NAMALWA (cell line): ENCODE measurements around the gene PTPRN2.
"Not testable (repeated sequence)": the region's sequence is repeated elsewhere in the genome, so short reads cannot be mapped to it uniquely, and the experiment has no call there.

Experiments
- DNase-seq: peaks from one replicate; pipeline ENCODE4 v3.0.0-alpha.2; 2015; ENCODE audit warnings: low spot score

Gene PTPRN2

DNA sequence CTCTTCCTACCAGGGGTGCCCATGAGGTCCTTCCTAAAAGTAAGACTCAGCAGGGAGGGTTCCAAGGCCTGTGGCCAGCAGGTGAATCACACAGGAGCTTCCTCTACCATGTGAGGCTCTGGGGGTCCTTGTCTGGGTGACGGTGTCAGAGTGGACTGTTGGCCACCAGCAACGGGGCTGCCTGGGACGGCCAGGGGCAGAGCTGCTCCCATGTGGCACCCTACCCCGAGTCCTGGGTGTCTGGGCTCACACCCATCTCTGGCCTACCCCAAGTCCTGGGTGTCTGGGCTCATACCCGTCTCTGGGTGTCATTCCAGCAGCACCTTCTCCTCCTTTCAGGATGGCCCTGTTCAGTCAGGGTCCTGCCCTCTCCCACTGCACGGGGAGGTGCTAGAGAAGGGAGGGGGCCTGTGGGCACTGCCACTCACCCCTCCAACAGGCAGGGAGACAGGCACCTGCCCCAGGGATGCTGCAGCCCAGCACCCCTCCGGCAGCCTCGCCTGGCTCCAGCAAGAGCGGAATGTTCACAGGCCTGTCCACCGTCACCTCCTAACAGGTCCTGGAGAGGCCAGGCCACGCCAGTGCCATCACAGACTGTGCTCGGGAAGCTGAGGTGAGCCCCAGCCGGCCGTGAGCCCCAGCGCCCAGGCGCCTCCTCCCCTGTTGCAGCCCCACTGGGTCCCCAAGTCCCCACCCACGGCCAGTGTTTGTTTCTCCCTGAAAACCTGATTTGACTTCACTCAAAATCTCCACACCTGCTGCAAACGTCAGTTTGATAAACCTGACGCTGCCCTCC lies 143.7 kb downstream of the PTPRN2 start:
- no peak for DNase-seq

DNA sequence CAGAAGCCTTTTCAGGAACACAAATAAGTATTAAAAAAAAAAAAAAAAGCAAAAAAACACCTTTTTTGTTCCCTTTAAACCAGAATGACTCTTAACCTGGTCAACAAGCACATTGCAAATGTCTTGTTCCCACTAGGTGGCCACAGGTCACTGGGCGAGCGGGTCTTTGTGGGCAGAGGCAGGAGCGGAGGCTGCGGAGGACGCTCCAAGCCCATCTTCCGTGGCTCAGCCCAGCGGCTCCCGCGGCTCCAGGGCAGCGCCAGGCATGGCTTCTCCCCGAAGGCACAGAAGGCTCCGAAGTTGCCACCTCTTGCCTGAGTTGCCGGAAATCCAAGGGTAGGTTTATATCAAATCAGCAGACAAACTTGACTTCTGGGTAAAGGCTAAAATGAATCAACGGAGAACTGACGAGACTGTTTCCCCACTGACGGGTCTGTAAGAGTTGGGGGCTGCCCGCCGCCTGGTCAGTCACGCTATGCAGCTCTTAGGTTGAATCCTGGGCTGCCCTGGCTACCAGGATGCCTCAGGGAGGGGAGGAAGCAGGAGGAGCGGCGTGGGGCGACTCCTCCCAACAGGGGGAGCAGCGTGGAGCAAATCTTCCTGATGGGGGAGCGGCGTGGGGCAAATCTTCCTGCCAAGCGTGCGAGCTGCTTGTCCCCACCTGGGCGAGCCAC lies 144.5 kb downstream of the PTPRN2 start:
- DNase-seq: no peak

DNA sequence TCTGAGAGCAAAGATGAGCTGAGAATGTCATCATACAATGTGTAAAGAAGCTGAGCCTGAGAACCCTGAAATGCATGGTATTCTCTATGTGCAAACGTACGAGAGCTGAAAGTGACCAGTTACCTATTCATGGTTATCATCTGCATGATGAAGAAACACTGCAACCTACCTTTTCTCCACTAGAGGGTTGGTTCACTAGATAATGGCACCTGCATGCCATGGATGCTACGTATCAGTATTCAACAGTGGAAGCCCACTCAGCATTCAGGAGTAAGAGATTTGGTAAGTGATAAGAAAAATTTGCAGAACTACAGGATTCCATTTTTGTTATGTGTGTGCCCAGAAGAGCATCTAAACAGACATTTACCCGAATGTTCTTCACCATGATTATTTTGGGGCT lies 145.4 kb downstream of the PTPRN2 start:
- DNase-seq: peak; percentile 52

DNA sequence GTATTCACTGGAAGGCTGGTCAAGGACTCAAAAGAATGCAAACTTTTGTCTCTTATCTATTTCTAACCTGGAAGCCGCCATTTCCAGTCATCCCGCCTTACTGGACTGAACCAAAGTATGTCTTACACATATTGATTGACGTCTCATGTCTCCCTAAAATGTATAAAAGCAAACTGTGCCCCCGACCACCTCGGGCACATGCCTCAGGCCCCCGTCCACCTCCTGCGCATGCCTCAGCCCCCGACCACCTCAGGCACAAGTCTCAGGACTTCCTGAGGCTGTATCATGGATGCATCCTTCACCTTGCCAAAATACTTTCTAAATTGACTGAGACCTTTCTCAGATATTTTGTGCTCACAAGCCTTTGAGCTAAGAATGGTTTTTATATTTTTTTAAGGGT lies 148.6 kb downstream of the PTPRN2 start:
- DNase-seq: no peak

DNA sequence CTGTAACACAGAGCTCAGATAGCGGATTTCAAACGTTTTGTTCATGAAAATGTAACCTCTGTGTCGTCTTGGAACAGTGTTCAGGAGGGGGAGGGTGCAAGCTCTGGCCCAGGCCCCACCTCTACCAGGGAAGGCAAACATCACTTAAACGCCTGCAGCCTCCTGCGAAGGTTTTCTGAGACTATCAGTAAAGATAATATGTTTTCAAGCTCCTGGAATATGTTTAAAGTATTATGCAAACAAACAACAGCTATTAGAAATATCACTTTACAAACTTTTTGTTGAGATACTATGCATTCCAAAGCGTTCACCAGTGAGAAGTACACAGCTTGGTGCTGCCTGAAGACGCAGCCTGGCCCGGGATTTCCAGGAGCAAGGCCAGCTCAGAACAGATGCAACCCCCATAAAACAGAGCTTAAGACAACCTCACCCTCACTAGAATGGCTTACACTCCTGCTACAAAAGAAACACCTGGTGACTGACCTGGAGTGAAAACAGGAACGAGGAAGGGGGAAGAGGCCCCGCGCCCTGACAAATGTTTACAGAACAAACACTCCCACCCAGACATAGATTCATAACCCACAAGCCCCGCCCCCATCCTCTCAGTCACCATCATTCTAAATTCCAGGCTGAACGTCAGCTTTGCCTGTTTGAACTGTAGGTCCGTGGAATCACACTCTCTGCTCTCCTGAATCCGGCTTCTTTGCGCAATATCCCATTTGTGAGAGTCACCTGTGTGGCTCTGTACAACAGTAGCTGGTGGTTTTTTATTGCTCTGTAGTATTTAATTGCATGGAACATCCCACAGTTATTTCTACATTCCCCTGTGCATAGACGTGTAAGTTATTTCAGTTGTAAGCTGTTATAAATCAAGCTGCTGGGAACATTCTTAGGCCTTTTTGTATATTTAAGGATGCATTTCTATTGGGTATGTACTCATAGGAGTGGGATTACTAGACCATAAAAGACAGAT lies 155.0 kb downstream of the PTPRN2 start:
- DNase-seq: no peak

DNA sequence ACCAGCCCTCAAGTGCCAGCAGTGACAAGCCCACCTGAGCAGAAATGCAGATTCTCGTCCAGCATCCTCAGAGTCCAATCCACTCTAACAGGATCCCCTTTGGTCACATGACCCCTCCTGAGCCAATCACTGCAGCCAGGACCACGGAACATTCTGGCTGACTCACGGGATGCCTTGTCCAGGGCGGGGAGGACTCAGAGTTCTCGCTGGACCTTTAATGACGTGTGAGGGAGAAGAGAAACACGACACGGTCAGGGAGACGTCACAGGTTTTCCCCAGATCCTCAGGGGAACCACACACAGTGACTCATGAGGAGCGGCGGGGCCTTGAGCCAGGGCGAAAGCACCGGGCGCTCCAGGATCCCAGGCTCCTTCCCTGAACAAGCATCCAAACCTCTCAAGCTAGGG lies 155.7 kb downstream of the PTPRN2 start:
- no peak for DNase-seq

DNA sequence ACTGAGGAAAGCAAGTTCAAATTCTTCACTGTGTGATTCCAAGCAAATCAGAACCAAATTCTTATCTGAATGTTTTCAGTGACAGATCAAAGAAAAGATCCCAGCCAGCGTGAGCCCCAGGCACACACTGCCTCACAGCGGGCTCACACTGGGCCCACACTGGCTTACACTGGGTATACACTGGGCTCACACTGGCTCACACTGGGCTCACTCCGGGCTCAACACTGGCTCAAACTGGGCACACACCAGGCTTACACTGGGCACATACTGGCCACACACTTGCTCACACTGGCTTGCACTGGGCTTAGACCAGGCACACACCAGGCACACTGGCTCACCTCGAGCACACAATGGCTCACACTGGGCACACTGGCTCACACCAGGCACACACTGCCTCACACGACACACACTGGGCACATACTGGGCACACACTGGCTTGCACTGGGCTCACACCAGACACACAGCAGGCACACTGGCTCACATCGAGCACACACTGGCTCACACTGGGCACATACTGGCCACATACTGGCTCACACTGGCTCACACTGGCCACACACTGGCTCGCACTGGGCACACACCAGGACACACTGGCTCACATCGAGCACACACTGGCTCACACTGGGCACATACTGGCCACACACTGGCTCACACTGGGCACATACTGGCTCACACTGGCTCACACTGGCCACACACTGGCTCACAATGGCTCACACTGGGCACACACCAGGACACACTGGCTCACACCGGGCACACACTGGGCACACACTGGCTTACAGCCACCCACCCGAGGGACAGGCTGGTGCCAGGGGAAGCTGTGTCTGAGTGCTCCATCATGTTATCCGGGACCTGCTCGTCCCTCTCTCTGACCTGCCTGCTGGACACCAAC lies 156.3 kb downstream of the PTPRN2 start:
- no peak for DNase-seq

DNA sequence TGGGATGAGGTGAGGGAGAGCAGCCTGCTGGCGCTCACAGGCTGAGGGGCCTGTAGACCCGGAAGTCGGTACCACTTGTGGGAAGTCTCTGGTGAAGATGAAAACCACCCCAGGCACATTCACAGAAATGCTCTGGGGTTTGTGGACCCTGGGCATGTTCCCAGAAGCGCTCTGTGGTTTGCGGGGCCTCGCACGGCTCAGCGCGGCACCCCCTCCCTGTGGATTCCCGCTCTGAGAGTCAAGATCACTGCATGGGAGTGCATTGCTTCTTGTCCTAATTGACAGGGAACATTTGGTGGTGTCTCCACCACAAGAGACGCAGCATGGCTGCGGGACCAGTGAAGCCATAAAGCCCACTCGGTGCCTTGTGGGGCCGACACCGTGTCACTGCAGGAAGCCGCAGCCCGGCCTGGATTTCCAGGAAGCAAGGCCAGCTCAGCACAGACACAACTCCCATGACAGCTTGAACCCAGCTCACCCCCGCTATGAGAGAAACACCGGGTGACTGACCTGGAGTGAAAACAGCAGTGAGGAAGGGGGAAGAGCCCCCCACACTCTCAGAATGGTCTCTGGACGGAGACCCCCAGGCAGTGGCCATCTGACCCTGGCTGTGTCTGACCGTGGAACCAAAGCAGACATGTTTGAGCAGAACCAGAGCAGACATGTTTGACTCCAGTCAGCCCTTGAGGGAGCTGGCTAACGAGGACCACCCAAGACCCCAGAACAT lies 157.2 kb downstream of the PTPRN2 start:
- no peak for DNase-seq

DNA sequence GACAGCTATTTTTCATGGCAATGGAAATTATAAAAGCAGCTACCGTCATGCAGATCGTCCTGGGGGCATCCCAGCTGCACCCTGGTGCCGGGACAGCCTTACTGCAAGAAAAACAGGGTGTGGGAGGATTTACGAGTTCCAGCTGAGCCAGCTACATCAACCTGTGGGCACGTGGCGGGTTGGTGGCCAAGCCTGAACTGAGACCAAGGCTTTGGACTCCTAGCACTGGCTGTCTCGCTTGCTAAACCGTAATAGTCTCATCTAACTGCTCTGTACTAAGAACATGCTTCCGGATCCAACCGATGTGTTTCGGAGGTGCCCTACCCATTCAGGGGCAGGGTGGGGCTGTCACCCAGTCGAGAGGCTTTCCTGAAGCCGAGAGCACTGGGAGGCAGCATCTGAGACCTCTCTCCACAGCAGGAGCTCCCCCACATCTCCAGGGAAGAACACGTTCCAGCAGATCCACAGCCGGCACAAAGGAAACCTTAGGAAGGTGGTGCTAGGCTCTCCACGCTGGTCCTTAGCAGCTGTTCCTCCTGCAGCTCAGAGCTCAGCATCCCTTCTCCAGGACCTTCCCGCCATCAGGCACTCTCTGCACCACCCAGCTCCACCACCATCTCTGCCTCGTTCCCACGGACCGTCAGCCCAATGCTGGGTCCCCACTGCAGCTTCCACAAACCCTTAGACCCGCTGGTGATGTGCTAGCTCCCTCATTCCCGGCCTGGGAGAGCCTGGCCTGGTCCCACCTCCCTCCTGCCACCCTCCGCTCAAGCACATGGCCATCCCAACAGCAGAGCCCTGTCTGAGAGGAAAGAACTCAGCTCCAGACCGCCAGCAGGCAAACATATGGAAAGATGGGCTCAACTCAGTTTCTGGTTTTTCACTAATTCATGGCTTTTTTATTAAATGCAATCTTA lies 158.5 kb downstream of the PTPRN2 start:
- DNase-seq: no peak

DNA sequence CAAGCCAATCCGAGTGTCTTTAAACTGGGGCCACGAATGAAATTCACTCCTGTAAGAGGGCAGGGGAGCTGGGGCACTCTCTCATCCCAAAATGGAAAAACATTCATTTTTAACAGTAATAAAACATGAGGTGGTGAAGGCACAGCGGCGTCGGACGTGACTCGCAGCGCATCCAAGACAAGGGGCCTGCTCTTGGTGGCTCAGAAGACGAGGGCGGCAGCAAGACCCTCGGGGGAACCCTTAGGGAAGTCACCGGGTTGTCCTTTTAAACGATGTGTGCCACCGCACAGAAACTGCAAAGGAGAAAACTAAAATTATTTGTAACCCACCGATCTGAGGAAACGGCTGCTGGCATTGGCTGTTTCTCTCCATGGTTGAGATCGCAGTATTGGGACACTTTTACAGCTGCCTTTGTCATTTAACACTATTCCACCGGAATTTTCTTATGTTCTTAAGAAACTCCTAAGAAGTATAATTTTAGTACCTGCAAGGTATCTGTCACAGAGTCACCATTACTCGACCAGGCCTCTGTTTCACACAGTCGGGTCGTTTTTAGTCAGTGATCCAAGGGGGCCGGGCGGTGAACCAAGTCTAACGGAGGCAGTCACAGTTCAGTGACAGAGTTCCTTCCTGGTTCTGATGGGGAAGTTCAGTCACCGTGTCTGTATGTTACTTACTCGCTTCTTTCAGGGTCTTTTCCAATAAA lies 159.3 kb downstream of the PTPRN2 start:
- DNase-seq: no peak

DNA sequence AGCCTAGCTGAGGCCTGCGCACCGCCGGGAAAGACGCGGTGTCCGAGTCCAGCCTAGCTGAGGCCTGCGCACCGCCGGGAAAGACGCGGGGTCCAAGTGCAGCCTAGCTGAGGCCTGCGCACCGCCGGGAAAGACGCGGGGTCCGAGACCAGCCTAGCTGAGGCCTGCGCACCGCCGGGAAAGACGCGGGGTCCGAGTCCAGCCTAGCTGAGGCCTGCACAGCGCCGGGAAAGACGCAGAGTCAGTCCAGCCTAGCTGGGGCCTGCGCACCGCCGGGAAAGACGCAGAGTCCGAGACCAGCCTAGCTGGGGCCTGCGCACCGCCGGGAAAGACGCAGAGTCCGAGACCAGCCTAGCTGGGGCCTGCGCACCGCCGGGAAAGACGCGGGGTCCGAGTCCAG lies 161.9 kb downstream of the PTPRN2 start:
- not testable (repeated sequence) for DNase-seq

DNA sequence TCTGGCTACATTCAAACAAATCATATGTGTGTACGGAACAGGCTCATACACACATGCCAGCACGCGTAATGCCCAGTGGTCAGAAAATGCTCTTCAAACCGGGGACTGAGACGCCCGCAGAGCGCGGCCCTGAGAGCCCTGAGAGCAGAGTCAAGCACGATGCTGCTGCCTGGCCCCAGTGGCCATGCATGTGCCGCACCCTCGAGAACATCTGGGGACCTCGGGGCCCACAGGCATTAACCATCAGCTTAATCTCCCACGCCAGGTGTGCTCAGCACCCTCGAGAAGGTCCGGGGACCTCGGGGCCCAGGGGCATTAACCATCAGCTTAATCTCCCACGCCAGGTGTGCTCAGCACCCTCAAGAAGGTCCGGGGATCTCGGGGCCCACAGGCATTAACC lies 163.1 kb downstream of the PTPRN2 start:
- DNase-seq: no peak

DNA sequence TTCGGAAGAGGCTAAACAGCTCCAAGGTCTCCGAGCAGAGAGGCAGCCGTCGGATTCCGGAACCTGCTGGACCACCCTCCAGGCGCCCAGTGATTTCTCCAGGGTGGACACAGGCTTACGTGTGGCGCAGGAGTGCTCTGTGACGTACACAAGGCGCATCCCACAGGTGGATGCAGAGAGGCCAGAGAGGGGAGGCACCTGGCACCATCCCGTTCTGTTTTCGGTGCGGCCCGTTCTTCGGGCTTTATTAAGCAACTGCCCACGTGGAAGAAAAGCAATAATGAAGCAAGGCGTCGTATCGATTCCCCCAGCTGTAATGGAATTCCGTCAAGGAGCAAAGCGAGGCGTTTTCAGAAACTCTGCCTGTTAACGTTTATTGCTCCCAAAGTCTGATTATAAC lies 163.6 kb downstream of the PTPRN2 start:
- no peak for DNase-seq

DNA sequence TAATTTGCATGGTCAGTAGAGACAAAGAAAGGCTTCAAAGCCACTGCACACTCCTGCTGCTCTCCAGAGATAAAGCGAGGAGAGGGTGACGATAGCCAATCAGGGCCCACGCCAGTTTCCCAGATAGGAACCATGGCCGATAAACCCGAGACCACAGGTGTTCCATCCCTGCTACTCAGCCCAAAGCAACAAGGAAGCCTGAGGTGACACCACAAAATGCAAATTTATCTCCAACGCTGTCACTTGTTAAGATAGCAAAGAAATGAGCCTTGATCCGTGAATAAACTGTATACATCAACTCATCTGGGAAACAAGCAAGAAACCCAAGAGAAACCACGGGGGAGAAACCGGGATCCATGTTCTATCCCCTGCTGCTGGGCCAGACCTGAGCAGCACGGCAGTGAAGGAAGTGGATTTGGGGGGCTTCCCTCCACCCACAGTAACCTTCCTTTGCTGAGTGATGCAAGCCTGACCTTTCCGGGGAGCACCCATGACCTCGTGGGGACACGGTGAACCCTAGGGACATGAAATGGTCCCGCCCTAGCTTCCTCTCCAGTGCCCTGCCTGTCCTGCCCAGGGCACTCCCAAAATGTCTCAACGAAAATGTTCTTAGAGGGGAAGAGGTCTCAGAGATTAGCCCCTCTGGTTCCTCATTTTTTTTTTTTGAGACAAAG lies 164.6 kb downstream of the PTPRN2 start:
- DNase-seq: no peak

DNA sequence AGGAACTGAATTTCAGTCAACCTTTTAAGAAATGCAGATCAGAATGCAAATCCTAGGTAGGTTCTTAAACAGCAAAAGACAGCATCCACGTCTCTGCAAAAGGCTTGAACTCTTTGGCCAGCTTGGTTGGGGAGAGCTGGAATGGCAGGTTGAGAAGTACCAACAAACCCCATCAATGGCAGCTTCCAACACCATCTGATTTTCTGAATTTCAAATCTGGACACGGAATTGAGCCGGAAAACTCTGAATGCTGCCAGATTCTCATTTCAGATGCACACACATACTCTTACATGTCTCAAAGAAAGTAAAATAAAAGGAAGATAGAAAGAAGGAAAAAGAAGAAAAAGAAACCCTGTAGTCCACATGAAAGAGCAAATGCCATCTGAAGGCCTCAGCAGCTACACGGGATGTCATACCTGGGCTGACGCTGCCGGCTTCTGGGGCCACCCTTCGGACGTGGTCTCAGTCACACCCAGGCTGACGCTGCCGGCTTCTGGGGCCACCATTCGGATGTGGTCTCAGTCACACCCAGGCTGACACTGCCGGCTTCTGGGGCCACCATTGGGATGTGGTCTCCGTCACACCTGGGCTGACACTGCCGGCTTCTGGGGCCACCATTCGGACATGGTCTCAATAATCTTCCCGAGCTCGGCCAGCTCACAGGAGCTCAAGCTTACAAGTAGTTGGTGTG lies 165.3 kb downstream of the PTPRN2 start:
- no peak for DNase-seq

DNA sequence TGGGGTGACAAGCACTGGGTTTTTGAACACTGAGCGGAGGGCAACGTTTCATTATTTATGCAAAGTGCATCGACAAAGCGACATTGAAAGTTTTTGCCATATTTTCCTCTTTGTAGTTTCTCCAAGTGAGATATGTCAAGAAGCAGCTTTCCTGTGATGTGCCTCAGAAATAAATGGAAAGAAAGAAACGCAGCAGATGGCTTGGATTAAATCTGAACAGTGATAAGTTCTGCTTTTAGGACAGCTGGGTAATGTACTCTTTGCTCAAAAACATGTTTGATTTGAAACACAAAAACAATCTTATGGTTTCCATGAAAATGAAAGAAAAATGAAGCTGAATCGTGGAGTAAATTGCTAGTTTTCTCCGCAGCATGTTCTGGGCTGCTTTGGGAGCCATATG lies 166.3 kb downstream of the PTPRN2 start:
- DNase-seq: no peak

DNA sequence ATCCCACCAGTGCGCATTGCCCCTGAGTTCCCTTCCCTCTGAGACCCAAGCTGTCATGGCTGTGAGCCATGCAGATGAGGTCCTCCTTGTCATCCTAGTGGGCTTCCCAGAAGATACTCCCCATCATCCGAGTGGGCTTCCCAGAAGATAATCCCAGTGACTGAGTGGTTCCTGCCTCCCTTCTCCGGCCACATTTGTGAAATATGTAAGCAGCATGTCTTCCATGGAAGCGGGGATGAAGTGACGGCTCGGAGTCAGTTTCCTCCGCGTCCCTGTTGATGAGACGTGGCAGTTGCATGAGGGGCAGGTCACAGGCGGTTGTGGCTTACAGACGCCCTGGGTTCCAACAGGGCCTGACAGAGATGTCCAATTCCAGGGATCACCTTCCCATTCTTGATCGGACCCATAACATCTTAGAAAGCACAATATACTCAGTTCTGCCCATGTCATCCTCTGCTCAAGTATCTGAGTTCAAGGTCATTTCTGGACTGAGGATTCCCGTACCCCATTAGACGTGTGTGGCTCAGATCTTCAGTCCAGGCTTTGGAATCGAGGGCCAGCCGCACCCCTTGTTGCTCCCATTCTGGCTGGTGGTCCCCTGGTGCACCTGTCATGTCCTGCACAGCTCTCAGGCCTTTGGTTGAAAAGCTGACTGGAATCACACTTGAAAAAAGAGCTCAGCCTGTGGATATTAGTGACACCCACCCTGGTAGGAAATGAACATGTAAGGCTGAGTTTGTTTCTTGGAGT lies 166.9 kb downstream of the PTPRN2 start:
- DNase-seq: no peak
